DND-41 (cell line): ENCODE measurements around the gene IL12A.

Experiments used
- ATAC-seq: fragments of 200-7000 bp; cut with Tn5 transposase; 3 replicates; pipeline ENCODE4 v1.9.1; 2021; ENCODE audit warnings: low read depth; ENCODE audit not compliant: insufficient read depth
- DNase-seq: peaks from one replicate; pipeline ENCODE4 v3.0.0-alpha.2; 2020
- H2AFZ ChIP-seq: 2 replicates; pipeline ENCODE4 v1.6.0; 2012; ENCODE audit warnings: low read depth, low read length
- H3K27ac ChIP-seq: 2 replicates; pipeline ENCODE4 v1.5.1; 2012; ENCODE audit warnings: low read length, inconsistent platforms
- H3K27me3 ChIP-seq: fragments of 200-600 bp; sonication (generic); 2 replicates; pipeline ENCODE4 v1.6.0; 2012; ENCODE audit warnings: low read length, mild to moderate bottlenecking, inconsistent platforms; ENCODE audit not compliant: insufficient read depth, poor library complexity
- H3K36me3 ChIP-seq: 2 replicates; pipeline ENCODE4 v1.5.1; 2012; ENCODE audit warnings: low read length, inconsistent platforms; ENCODE audit not compliant: insufficient read depth
- H3K4me1 ChIP-seq: 2 replicates; pipeline ENCODE4 v1.5.1; 2012; ENCODE audit warnings: mild to moderate bottlenecking, low read length; ENCODE audit not compliant: insufficient read depth
- H3K4me2 ChIP-seq: 2 replicates; pipeline ENCODE4 v1.6.0; 2012; ENCODE audit warnings: mild to moderate bottlenecking, moderate library complexity, low read length, inconsistent platforms; ENCODE audit not compliant: insufficient read depth
- H3K4me3 ChIP-seq, 2 experiments: fragments of 200-600 bp in 1 of 2; shearing (Covaris generic) in 1 of 2; 2 replicates each; pipeline ENCODE4 v1.5.1; 2012 to 2016; ENCODE audit warnings: inconsistent platforms in 2 of 2, low read length in 2 of 2, mild to moderate bottlenecking in 2 of 2, low read depth in 1 of 2, moderate library complexity in 1 of 2
- H3K79me2 ChIP-seq: 2 replicates; pipeline ENCODE4 v1.6.0; 2012; ENCODE audit warnings: low read length, inconsistent platforms; ENCODE audit not compliant: insufficient read depth
- H3K9ac ChIP-seq: 2 replicates; pipeline ENCODE4 v1.6.0; 2012; ENCODE audit warnings: low read depth, mild to moderate bottlenecking, inconsistent platforms, low read length, moderate library complexity
- H3K9me3 ChIP-seq: 2 replicates; pipeline ENCODE4 v1.5.1; 2012; ENCODE audit warnings: low read length, moderate library complexity, mild to moderate bottlenecking, inconsistent platforms; ENCODE audit not compliant: insufficient read depth, severe bottlenecking
- H4K20me1 ChIP-seq: 2 replicates; pipeline ENCODE4 v1.6.0; 2012; ENCODE audit warnings: low read length; ENCODE audit not compliant: insufficient read depth
- EZH2 ChIP-seq: IDR thresholded peaks from 3 replicates; pipeline ENCODE4 v1.6.1; 2012; ENCODE audit warnings: borderline replicate concordance, low read depth, mild to moderate bottlenecking, moderate library complexity, low read length, inconsistent platforms; ENCODE audit not compliant: severe bottlenecking
- TF ChIP-seq, protein P1 (sequence below): IDR thresholded peaks from 2 replicates; pipeline ENCODE4 v1.5.1; 2012; ENCODE audit warnings: borderline replicate concordance, low read length, moderate library complexity, mild to moderate bottlenecking; ENCODE audit not compliant: poor library complexity, severe bottlenecking; ENCODE audit errors: extremely low read depth

IL12A gene

DNA sequence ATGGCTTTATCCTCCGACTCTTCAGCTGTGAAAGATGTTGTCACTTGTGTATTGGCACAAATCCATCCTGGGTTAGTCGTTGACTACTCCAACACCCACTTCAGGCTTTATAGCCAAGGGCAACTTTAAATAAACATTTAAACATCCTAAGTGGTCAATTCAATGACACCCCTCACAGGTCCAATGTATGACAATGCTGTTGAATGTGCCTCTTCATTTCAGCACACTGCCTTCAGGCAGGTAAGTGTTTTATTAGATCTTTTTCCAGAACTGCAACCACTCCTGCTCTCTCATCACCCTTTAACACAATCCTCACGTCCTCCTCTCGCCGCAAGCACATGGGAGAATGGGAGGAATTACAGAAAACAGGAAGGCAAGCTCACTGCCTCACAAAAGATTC, 30.3 kb downstream of the IL12A start:
- ATAC-seq (no peak), DNase-seq (no peak)
- Histone ChIP-seq H3K9me3 (no peaks in the 10 kb centered on the region), H3K4me2 (no peak overlapping the region), H3K79me2 (no peaks in the 10 kb centered on the region), H3K9ac (no peak overlapping the region), H3K36me3 (no peaks in the 10 kb centered on the region), H3K4me1 (no peaks in the 10 kb centered on the region), H3K4me3 (no peak overlapping the region), H2AFZ (no peak overlapping the region), H3K27ac (no peak overlapping the region), H4K20me1 (no peaks in the 10 kb centered on the region), H3K27me3 (no peaks in the 10 kb centered on the region)
- TF ChIP-seq, protein P1, sequence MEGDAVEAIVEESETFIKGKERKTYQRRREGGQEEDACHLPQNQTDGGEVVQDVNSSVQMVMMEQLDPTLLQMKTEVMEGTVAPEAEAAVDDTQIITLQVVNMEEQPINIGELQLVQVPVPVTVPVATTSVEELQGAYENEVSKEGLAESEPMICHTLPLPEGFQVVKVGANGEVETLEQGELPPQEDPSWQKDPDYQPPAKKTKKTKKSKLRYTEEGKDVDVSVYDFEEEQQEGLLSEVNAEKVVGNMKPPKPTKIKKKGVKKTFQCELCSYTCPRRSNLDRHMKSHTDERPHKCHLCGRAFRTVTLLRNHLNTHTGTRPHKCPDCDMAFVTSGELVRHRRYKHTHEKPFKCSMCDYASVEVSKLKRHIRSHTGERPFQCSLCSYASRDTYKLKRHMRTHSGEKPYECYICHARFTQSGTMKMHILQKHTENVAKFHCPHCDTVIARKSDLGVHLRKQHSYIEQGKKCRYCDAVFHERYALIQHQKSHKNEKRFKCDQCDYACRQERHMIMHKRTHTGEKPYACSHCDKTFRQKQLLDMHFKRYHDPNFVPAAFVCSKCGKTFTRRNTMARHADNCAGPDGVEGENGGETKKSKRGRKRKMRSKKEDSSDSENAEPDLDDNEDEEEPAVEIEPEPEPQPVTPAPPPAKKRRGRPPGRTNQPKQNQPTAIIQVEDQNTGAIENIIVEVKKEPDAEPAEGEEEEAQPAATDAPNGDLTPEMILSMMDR: no peak
- TF ChIP-seq EZH2: no peak

DNA sequence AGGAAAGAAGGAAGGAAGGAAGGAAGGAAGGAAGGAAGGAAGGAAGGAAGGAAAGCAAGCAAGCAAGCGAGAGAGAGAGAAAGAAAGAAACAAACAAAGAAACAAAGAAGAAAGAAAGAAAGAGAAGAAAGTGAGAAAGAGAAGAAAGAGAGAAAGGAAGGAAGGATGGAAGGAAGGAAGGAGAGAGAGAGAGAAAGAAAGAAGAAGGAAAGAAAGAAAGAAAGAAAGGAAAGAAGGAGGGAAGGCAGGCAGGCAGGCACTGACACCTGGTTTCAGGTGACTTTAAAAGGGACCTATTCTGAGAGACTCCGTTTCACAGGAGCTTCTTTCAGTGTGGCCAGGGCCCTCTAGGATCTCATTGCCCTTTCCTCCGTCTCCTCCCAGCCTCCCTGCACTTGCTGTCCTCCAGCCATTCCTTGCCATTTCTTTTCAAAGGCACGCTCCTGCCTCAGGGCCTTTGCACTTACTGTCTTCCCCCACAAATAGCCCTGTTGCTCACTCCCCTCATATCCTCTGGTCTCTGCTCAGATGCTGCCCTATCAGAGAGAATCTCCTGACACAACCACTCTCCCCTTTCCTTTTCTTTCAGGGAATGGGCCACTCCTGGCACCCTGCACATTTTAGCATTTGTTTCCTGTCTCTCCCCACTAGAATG, 31.5 kb downstream of the IL12A start:
- Histone ChIP-seq H3K9ac (no peak overlapping the region), H3K27me3 (no peaks in the 10 kb centered on the region), H3K4me3 (no peak overlapping the region), H2AFZ (no peak overlapping the region), H3K36me3 (no peaks in the 10 kb centered on the region), H3K27ac (no peak overlapping the region), H3K4me2 (no peak overlapping the region), H4K20me1 (no peaks in the 10 kb centered on the region), H3K9me3 (no peaks in the 10 kb centered on the region), H3K4me1 (no peaks in the 10 kb centered on the region), H3K79me2 (no peaks in the 10 kb centered on the region)
- TF ChIP-seq, protein P1: no peak
- TF ChIP-seq EZH2: no peak
- no peak for ATAC-seq
- no peak for DNase-seq

DNA sequence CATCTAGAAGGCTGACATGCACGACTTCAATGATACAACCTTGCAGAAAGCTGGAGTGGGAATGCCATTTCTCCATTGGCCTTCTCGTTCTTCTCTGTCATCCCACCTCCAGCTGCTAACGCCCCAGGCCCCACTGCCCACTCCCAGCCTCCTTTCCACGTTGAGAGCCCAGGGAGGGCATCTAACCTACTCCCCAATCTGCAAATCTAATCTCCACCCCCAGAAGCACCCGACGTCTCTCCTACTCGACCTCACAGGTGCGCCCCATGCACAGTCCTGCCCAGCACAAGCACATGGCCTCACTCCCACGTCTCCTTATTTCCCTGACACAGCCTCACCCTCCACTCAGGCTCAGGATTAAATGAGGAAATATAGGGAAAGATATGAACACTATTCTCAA, 33.4 kb downstream of the IL12A start:
- DNase-seq (no peak), ATAC-seq (no peak)

More for the DNA sequence above, 33.4 kb downstream of the IL12A start:
- Histone ChIP-seq H4K20me1 (no peaks in the 10 kb centered on the region), H3K27me3 (no peaks in the 10 kb centered on the region), H3K79me2 (no peaks in the 10 kb centered on the region), H3K36me3 (no peaks in the 10 kb centered on the region), H3K4me3 (no peak overlapping the region), H3K27ac (no peak overlapping the region), H3K9me3 (no peaks in the 10 kb centered on the region), H3K4me2 (no peak overlapping the region), H2AFZ (no peak overlapping the region), H3K9ac (no peak overlapping the region), H3K4me1 (no peaks in the 10 kb centered on the region)
- TF ChIP-seq, protein P1: no peak
- no peak for TF ChIP-seq EZH2
